OCI-LY3 (cell line): ENCODE measurements around the gene RGMA.

Source experiments
- EZH2phosphoT487 ChIP-seq: fragments of 200-600 bp; shearing (Covaris generic); IDR thresholded peaks from 2 replicates; pipeline ENCODE4 v1.6.1; 2018; ENCODE audit warnings: antibody characterized with exemption, mixed run types, low read depth
- TF ChIP-seq, protein P1 (sequence below): fragments of 200-600, 300-600 bp; sonication (generic); IDR thresholded peaks from 2 replicates; pipeline ENCODE4 v1.5.1; 2014; ENCODE audit warnings: antibody characterized with exemption, low read length, low read depth

- TF ChIP-seq, protein P1, sequence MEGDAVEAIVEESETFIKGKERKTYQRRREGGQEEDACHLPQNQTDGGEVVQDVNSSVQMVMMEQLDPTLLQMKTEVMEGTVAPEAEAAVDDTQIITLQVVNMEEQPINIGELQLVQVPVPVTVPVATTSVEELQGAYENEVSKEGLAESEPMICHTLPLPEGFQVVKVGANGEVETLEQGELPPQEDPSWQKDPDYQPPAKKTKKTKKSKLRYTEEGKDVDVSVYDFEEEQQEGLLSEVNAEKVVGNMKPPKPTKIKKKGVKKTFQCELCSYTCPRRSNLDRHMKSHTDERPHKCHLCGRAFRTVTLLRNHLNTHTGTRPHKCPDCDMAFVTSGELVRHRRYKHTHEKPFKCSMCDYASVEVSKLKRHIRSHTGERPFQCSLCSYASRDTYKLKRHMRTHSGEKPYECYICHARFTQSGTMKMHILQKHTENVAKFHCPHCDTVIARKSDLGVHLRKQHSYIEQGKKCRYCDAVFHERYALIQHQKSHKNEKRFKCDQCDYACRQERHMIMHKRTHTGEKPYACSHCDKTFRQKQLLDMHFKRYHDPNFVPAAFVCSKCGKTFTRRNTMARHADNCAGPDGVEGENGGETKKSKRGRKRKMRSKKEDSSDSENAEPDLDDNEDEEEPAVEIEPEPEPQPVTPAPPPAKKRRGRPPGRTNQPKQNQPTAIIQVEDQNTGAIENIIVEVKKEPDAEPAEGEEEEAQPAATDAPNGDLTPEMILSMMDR: no peak
- TF ChIP-seq EZH2phosphoT487: no peak
Observed at GRCh38 chr15:93081399-93081798, 7.6 kb downstream of the RGMA start.
